Left lung (tissue), 10 donors: Measurements from ENCODE around the gene PRSS58. TPM values are rescaled to one million over a fixed set of nuclear protein-coding genes. Genes with fewer than 3 reads are reported as not detected.

Experiments
- ATAC-seq: fragments of 200-7000 bp; cut with Tn5 transposase; one replicate; pipeline ENCODE4 v1.9.1; 2020; ENCODE audit warnings: moderate library complexity
- DNase-seq, 4 donors: peaks; one replicate each; pipeline ENCODE4 v3.0.0-alpha.2; 2013 to 2020
- H3K27ac ChIP-seq, 2 donors: fragments of 200-600 bp; sonication (generic) in 1 of 2; one replicate each; pipeline versions ENCODE4 v1.5.0 to v1.8.0; 2020 to 2021
- H3K27me3 ChIP-seq, 2 donors: fragments of 200-600 bp; sonication (generic) in 1 of 2; one replicate each; pipeline versions ENCODE4 v1.5.0 to v1.8.0; 2020 to 2021
- H3K36me3 ChIP-seq, 2 donors: fragments of 200-600 bp; sonication (generic) in 1 of 2; one replicate each; pipeline versions ENCODE4 v1.5.0 to v1.8.0; 2020 to 2021
- H3K4me1 ChIP-seq, 2 donors: fragments of 200-600 bp; one replicate each; pipeline ENCODE4 v1.8.0; 2021
- H3K4me3 ChIP-seq, 2 donors: fragments of 200-600 bp; sonication (generic) in 1 of 2; one replicate each; pipeline versions ENCODE4 v1.5.0 to v1.8.0; 2020 to 2021; ENCODE audit warnings: mild to moderate bottlenecking in 1 of 2
- H3K9me3 ChIP-seq, 2 donors: fragments of 200-600 bp; sonication (generic) in 1 of 2; one replicate each; pipeline versions ENCODE4 v1.5.0 to v1.8.0; 2020 to 2021
- intact Hi-C, 2 donors: fragments of 100-400 bp; cut with DNase I; formaldehyde crosslinking; loops; one replicate each; pipeline versions ENCODE4 v1.11.2 to v1.14.2; 2022
- polyA plus RNA-seq, 6 donors: library from polyadenylated mRNA; unstranded; fragments of 120-200 nt; gene quantifications; one replicate each; pipeline ENCODE4 v1.2.1, GENCODE V29; 2013; ENCODE audit not compliant: insufficient read length in 6 of 6
- total RNA-seq, 2 donors: library from RNA; stranded (reverse); fragmentation: NEBNext Ultra II Directional; extraction: Animal tissue kit (Norgen Biotek cat#: 25700); gene quantifications; one replicate each; pipeline ENCODE4 v1.2.1, GENCODE V29; 2021
- TF ChIP-seq, protein P1 (sequence below), 2 donors: fragments of 200-600 bp; sonication (generic) in 1 of 2; IDR thresholded peaks; one replicate each; pipeline versions ENCODE4 v1.5.0 to v1.8.0; 2021; ENCODE audit warnings: antibody characterized with exemption in 2 of 2
- donor health status: DM: no; HTN: yes; CAD: no.
- donor health status: DM: no; HTN: no; CAD: no.

The PRSS58 gene
- total and polyA plus RNA-seq, 8 donors: not detected

DNA sequence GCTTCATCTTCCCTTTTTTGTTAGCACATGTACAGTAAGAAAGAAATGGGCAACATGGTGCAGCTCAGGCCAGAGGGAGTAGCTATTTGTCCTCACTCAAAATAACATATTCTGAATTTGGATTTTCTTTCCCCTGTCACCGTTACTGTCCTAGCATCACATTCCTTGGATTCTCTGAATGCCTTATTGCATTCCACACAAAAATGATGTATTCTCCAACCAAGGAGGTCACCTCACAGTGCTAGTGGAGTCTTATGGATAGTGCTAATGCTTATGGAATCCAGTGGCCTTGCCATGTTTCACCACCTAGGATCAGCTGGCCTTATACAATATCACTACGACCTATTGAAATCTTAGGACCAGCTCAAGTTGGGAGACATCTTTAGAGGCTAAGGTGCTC is 7.2 kb downstream of the PRSS58 start:
- Histone ChIP-seq H3K4me1 (no peaks in the 10 kb centered on the region), H3K4me3 (no peak overlapping the region), H3K27me3 (no peaks in the 10 kb centered on the region), H3K9me3 (no peaks in the 10 kb centered on the region), H3K27ac (no peak overlapping the region), H3K36me3 (no peaks in the 10 kb centered on the region)
- TF ChIP-seq, protein P1, sequence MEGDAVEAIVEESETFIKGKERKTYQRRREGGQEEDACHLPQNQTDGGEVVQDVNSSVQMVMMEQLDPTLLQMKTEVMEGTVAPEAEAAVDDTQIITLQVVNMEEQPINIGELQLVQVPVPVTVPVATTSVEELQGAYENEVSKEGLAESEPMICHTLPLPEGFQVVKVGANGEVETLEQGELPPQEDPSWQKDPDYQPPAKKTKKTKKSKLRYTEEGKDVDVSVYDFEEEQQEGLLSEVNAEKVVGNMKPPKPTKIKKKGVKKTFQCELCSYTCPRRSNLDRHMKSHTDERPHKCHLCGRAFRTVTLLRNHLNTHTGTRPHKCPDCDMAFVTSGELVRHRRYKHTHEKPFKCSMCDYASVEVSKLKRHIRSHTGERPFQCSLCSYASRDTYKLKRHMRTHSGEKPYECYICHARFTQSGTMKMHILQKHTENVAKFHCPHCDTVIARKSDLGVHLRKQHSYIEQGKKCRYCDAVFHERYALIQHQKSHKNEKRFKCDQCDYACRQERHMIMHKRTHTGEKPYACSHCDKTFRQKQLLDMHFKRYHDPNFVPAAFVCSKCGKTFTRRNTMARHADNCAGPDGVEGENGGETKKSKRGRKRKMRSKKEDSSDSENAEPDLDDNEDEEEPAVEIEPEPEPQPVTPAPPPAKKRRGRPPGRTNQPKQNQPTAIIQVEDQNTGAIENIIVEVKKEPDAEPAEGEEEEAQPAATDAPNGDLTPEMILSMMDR (IDR thresholded peaks at IDR 0.05): no peak
- intact Hi-C loops: no loop called here
- no peak for ATAC-seq
- no peak for DNase-seq

DNA sequence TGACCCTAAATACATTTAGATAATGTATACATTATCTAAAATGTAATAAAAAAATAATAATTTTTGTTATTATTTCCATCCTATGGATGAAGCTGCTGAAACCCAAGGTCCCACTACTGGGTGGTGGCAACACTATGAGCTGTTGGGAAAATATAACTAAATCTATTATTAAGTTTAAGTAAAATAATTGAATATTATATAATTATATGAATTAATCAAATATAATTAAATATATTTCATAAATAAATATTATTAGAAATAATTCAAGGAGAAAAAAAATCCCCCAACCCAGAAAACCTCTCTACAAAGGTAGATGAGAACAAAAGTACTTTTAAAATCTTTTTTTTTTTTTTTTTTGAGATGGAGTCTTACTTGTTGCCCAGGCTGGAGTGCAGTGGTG is 7.9 kb downstream of the PRSS58 start:
- Histone ChIP-seq H3K4me1 (no peaks in the 10 kb centered on the region), H3K9me3 (no peaks in the 10 kb centered on the region), H3K4me3 (no peak overlapping the region), H3K36me3 (no peaks in the 10 kb centered on the region), H3K27ac (no peak overlapping the region), H3K27me3 (no peaks in the 10 kb centered on the region)
- intact Hi-C loops: no loop called here
- ATAC-seq (no peak), DNase-seq (no peak)
- TF ChIP-seq, protein P1 (IDR thresholded peaks at IDR 0.05): no peak

DNA sequence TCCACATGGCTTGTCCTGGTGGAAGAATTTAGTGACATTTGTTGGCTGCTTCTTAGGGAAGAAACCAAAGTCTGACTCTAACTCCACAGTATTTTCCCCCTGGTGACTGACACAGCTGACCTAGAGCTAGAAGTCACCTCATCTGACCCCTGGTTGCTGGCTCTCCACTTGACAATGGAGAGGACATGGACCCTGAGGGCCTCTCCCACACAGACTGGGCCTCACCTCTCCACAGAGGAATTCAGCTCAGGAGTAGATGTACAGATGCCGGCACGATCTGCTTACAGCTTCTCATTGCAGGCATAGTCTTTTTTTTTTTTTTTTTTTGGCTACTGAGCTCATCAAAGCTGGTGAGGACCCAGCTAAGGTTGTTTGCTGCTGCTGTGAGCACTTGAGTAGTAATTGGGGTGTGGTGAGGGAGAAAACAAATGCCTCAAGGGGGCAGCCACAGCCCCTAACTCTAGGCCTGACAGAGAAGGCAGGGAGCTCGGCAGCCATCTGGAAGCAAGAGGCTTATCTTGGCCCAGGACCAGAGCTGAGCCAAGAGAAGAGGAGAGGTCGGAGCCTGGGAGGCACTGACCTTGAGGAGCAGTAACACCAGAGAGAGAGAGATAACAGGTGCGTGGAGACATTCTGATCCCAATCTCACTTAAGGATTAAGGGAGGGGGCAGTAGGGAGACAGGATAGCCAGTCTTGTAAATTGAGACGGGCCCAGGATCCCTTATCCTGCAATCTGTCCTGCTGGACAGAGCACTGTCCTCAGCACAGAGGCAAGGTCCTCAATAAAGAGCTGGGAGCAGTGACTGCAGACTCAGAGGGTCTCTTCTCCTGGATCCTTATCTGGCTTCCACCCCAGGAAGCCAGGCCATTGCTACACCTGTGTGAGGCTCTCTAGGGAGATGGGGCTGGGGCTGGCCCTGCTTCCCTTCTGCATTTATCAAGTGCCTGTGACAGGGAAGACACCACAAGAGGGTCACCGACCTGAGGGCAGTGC is 9.4 kb downstream of the PRSS58 start:
- intact Hi-C loops: no loop called here
- TF ChIP-seq, protein P1 (IDR thresholded peaks at IDR 0.05): no peak
- no peak overlapping the region for H3K4me3 ChIP-seq
- no peaks in the 10 kb centered on the region for H3K9me3 ChIP-seq
- no peaks in the 10 kb centered on the region for H3K27me3 ChIP-seq
- no peaks in the 10 kb centered on the region for H3K4me1 ChIP-seq
- DNase-seq (no peak), ATAC-seq (no peak)
- H3K27ac ChIP-seq: no peak overlapping the region
- no peaks in the 10 kb centered on the region for H3K36me3 ChIP-seq

DNA sequence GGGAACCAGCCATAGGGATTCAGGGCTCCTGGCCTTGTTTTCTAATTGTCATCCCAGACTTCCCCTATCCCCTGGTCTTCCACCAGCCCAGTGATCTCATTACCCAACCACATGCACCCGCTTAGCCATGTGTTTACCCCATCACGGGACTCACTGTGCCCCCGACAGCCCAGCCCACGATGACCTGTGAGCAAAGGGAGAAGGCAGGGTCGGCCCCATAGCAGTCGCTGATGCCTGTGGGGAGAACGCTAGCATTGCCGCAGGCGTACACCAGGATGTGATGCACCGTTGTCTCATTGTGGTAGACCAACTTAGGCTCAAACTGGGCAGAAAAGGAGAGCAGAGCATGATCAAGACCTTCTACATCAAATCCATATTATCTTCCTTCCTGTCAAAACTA is 14.0 kb downstream of the PRSS58 start:
- no peak overlapping the region for H3K27ac ChIP-seq
- TF ChIP-seq, protein P1 (IDR thresholded peaks at IDR 0.05): no peak
- no peak for DNase-seq
- no peaks in the 10 kb centered on the region for H3K36me3 ChIP-seq
- intact Hi-C loops: no loop called here
- no peak for ATAC-seq
- H3K4me3 ChIP-seq: no peak overlapping the region
- H3K27me3 ChIP-seq: no peaks in the 10 kb centered on the region
- H3K4me1 ChIP-seq: no peaks in the 10 kb centered on the region
- H3K9me3 ChIP-seq: no peaks in the 10 kb centered on the region

DNA sequence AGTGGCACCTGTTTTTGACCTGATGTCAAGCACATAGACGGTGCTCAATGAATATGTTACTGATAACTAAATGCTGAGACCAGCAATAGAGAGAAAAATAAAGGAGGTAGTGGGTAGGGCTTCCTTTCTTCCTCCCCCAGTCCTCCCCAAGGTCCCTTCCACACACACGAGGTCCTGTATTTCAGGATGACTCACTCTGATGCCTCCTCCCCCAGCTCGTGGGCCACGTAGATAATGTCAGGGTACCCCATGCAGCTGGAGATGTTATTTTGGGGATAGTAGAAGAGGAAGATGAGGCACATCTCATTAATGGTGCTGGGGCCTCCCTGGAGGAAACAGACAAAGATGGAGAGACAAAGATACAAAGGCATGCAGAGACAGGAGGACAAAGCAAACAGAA is 17.3 kb downstream of the PRSS58 start:
- intact Hi-C loops: no loop called here
- no peaks in the 10 kb centered on the region for H3K27me3 ChIP-seq

More for the DNA sequence above, 17.3 kb downstream of the PRSS58 start:
- Histone ChIP-seq H3K4me3 (no peak overlapping the region), H3K27ac (no peak overlapping the region), H3K36me3 (no peaks in the 10 kb centered on the region), H3K9me3 (no peaks in the 10 kb centered on the region), H3K4me1 (no peaks in the 10 kb centered on the region)
- ATAC-seq (no peak), DNase-seq (no peak)
- TF ChIP-seq, protein P1 (IDR thresholded peaks at IDR 0.05): no peak
